Mucosa of rectum (tissue), 2 donors: Measurements from ENCODE around the gene PSRC1.
A peak's percentile ranks its signal among the peaks of the same experiment; 100 is the strongest.

ENCODE experiments used
- H3K27ac ChIP-seq, 2 donors: one replicate each; pipeline ENCODE4 v1.7.0; 2013; ENCODE audit warnings: inconsistent platforms in 2 of 2, low read depth in 2 of 2, low read length in 2 of 2
- H3K27me3 ChIP-seq, 2 donors: one replicate each; pipeline ENCODE4 v1.7.0; 2013; ENCODE audit warnings: low read length in 2 of 2; ENCODE audit not compliant: control insufficient read depth in 2 of 2, insufficient read depth in 2 of 2
- H3K36me3 ChIP-seq, 2 donors: one replicate each; pipeline ENCODE4 v1.7.0; 2013; ENCODE audit warnings: low read length in 2 of 2; ENCODE audit not compliant: control insufficient read depth in 2 of 2, insufficient read depth in 2 of 2
- H3K4me1 ChIP-seq, 2 donors: one replicate each; pipeline ENCODE4 v1.7.0; 2013; ENCODE audit warnings: low read length in 2 of 2, mild to moderate bottlenecking in 1 of 2; ENCODE audit not compliant: control insufficient read depth in 2 of 2, insufficient read depth in 2 of 2
- H3K4me3 ChIP-seq, 2 donors: one replicate each; pipeline ENCODE4 v1.7.0; 2013; ENCODE audit warnings: low read length in 2 of 2
- H3K9ac ChIP-seq, 2 donors: one replicate each; pipeline ENCODE4 v1.7.0; 2013; ENCODE audit warnings: low read length in 2 of 2, low read depth in 1 of 2, mild to moderate bottlenecking in 1 of 2
- H3K9me3 ChIP-seq, 2 donors: one replicate each; pipeline ENCODE4 v1.7.0; 2013; ENCODE audit warnings: low read length in 2 of 2; ENCODE audit not compliant: control insufficient read depth in 2 of 2
- donor health status: healthy.
- donor health status: Normal muscosa, but diverticular disease.

PSRC1 gene

DNA sequence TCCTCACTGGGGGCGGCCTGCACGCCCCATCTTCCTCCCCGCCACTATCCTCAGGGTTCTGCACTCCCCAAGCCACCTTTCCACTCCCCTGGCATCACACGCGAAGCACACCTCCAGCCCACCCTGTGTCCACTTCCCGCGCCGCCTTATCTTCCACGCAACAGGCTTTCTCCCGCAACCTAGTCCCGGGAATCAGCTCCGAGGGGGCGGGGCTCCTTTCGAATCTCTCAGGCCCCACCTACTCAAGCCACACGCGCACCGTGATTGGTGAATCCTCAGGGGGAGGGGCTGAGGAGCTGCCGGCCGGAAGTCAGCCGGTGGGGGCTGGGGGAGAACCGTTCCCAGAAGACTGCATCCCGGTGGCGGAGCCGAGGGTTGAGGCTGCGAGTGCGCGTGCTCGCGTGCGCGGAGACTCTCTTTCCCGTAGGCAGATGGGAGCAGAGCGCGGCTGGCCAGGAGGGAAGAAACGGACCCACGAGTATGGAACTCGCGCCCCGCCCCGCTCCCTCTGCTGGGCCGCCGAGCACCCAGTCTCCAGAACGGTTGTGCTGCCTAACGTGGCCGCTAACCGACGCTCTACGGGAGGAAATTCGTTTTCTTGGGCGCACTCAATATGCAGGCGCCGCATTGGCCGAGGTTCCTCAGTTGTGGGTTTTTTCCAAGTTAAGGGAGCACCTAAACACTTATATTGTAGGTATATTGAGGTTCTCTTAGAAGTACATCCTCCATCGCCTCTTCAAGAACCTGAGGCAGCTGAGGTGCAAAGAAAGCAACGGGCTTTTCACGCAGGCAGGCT lies at the start of gene PSRC1:
Gene PSRC1, minus strand, starts transcription at position 194 of the 796 bp plus-strand sequence.
- Histone ChIP-seq H3K9ac (peak within 1 kb of the TSS; percentile 82 to 83), H3K36me3 (no peaks in the 10 kb centered on the region), H3K9me3 (no peaks in the 10 kb centered on the region), H3K4me3 (peak within 1 kb of the TSS; percentile 85 to 90), H3K27me3 (no peaks in the 10 kb centered on the region), H3K27ac (peak within 1 kb of the TSS; percentile 82 to 86), H3K4me1 (peaks cover 15 to 17% of the 10 kb centered on the region in 2 donors)

- H3K9ac ChIP-seq = no peak overlapping the region
Observed at GRCh38 chr1:109331113-109331512, 48.2 kb upstream of the PSRC1 start.

DNA sequence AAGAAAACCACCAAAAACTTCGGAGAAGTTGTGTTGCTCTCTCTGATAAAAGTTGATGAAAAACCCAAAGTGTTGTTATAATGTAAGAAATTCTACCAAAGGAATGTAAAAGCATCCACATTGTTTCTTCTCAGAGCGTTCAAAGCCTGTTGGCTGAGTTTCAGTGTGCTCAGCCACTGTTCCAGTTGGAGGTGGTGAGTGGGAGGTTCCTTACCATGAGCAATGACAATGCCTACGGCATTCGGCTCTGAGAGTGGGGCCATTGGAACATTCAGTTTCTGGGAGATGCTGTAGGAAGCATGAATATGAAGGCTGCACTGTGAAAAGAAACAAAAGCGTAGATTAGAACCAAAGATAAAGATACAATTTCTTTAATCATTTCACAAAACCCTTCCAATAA lies 44.3 kb upstream of the PSRC1 start:
- no peaks in the 10 kb centered on the region for H3K4me1 ChIP-seq
- H3K9me3 ChIP-seq = peaks cover 3% of the 10 kb centered on the region in 2 donors
- H3K9ac ChIP-seq = no peak overlapping the region
- H3K36me3 ChIP-seq = peaks cover 16 to 44% of the 10 kb centered on the region in 2 donors
- no peak overlapping the region for H3K4me3 ChIP-seq
- H3K27me3 ChIP-seq = no peaks in the 10 kb centered on the region
- H3K27ac ChIP-seq = no peak overlapping the region

More at GRCh38 chr1:109331113-109331512, 48.2 kb upstream of the PSRC1 start:
- no peak overlapping the region for H3K4me3 ChIP-seq
- H3K36me3 ChIP-seq = peaks cover 30 to 46% of the 10 kb centered on the region in 2 donors
- H3K4me1 ChIP-seq = no peaks in the 10 kb centered on the region
- peaks cover 3 to 4% of the 10 kb centered on the region in 2 donors for H3K9me3 ChIP-seq
- H3K27me3 ChIP-seq = no peaks in the 10 kb centered on the region
- no peak overlapping the region for H3K27ac ChIP-seq

GRCh38 chr1:109322974-109323373 lies 40.0 kb upstream of the PSRC1 start:
- Histone ChIP-seq H3K27ac (no peak overlapping the region), H3K27me3 (no peaks in the 10 kb centered on the region), H3K4me3 (no peak overlapping the region), H3K36me3 (peaks cover 35 to 47% of the 10 kb centered on the region in 2 donors), H3K4me1 (no peaks in the 10 kb centered on the region), H3K9me3 (no peaks in the 10 kb centered on the region), H3K9ac (no peak overlapping the region)

- no peak overlapping the region for H3K27ac ChIP-seq
- H3K4me3 ChIP-seq = no peak overlapping the region
- no peaks in the 10 kb centered on the region for H3K27me3 ChIP-seq
- no peak overlapping the region for H3K9ac ChIP-seq
- no peaks in the 10 kb centered on the region for H3K9me3 ChIP-seq
- H3K36me3 ChIP-seq = peaks cover 45 to 54% of the 10 kb centered on the region in 2 donors
- no peaks in the 10 kb centered on the region for H3K4me1 ChIP-seq
Observed at GRCh38 chr1:109319114-109319513, 36.2 kb upstream of the PSRC1 start.

GRCh38 chr1:109316506-109316905 lies 33.6 kb upstream of the PSRC1 start:
- H3K4me1 ChIP-seq = no peaks in the 10 kb centered on the region
- H3K9me3 ChIP-seq = no peaks in the 10 kb centered on the region
- H3K27me3 ChIP-seq = no peaks in the 10 kb centered on the region
- no peak overlapping the region for H3K9ac ChIP-seq
- H3K36me3 ChIP-seq = peaks cover 38 to 44% of the 10 kb centered on the region in 2 donors
- no peak overlapping the region for H3K4me3 ChIP-seq
- H3K27ac ChIP-seq = no peak overlapping the region

DNA sequence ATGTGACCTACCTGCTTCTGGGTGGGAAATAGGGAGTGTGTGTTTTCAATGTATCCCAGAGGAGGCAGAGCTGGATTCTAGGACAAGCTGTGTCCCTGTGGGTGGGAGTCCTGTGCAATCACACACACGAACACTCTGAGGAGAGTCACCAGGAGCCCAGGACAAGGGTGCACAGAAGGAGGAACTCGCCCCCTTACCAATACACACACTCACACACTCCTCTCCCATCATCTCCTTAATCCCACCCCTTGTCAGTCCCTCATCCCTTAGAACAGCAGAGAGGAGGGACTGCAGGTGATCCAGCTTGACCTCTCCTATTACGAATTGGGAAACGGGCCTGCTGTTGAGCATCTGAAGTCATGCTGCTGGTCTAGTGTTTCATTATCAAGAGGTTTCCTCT lies 32.3 kb upstream of the PSRC1 start:
- Histone ChIP-seq H3K27ac (no peak overlapping the region), H3K27me3 (no peaks in the 10 kb centered on the region), H3K36me3 (peaks cover 28 to 36% of the 10 kb centered on the region in 2 donors), H3K9ac (no peak overlapping the region), H3K4me1 (no peaks in the 10 kb centered on the region), H3K4me3 (no peak overlapping the region), H3K9me3 (no peaks in the 10 kb centered on the region)

DNA sequence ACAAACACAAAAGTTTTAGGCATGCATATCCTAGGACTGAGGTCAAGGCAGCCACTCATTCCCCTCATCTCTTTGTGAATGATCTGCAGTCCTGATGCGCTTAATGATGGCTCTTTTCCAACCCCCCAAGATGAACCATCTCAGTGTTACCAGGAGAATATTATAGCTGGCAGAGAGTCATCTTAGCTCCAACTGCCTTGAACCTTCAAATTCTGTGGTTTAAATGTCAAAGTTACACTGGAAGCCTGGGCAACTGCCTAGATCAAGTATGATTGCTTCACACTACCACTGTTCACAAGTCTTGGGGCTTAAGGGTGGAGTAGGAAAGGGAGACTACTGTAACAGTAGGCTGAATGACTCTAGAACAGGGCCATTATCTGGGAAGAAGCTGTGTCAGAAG lies 31.9 kb upstream of the PSRC1 start:
- H3K4me1 ChIP-seq = no peaks in the 10 kb centered on the region
- H3K9me3 ChIP-seq = no peaks in the 10 kb centered on the region
- no peaks in the 10 kb centered on the region for H3K27me3 ChIP-seq
- peaks cover 26 to 31% of the 10 kb centered on the region in 2 donors for H3K36me3 ChIP-seq
- no peak overlapping the region for H3K9ac ChIP-seq
- no peak overlapping the region for H3K4me3 ChIP-seq
- H3K27ac ChIP-seq = no peak overlapping the region

DNA sequence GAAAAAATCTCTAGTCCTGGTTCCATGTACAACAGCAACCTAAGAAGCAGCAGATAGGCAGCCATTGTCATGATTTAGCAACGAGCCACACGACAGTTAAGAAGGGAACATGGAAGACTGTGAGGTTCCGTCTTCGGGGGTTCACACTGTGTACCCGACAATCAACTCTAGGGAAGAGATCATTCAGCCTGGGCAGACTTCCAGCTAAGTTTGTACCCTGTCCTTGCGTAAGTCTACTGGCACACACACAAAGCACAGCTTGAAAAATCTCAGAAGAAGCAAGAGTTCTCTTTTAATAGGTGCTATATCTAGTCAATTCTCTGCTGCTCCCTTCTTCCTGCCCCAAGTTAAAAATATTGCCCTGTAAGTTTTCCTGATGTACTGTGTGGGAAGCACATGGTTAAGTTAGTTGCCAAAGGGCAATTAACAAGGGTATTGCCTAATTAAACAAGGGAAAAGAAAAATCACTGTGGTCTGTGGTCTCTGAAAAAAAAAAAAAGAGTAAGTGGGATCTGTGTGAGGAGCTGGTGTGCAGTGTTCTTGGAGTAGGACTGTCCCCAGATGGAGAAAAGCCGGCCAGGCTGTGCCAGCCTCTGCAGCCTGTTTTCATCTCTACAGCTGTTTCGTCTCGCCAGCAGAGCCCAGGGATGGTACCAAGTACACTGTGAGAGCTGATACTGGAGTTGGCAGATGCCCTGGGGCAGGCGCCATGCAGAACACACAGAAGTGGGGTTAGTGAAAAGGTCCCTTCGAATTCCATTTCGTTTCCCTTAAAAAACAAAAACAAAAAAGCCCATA lies 30.2 kb upstream of the PSRC1 start:
- H3K27ac ChIP-seq = no peak overlapping the region
- H3K9ac ChIP-seq = no peak overlapping the region
- H3K27me3 ChIP-seq = no peaks in the 10 kb centered on the region
- no peaks in the 10 kb centered on the region for H3K4me1 ChIP-seq
- H3K36me3 ChIP-seq = peaks cover 21 to 23% of the 10 kb centered on the region in 2 donors
- H3K9me3 ChIP-seq = no peaks in the 10 kb centered on the region
- no peak overlapping the region for H3K4me3 ChIP-seq

DNA sequence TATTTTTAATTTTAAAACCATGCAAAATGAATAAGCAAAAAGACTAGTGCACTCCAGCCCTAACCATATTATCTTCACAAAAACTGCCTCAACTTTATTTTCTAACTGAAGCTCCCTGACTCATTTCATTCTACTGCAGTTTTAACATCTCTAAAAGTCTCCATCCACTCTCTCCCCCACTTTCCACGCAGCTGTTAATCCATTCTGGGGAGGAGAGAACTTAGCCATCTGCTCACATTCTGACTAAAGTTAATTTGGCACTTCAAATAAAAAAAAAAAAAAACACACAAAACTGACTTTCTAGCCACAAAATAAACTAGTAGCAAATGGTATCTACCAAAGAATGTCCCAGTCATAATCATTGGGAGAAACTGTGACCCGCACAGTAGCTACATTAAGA lies 29.3 kb upstream of the PSRC1 start:
- Histone ChIP-seq H3K4me3 (no peak overlapping the region), H3K27me3 (no peaks in the 10 kb centered on the region), H3K9ac (no peak overlapping the region), H3K4me1 (no peaks in the 10 kb centered on the region), H3K9me3 (no peaks in the 10 kb centered on the region), H3K36me3 (peaks cover 15 to 17% of the 10 kb centered on the region in 2 donors), H3K27ac (no peak overlapping the region)
